ENCODE data around the gene C1orf94. TPM values are rescaled to one million over a fixed set of nuclear protein-coding genes. Genes with fewer than 3 reads are reported as not detected.

Gene C1orf94
- total and polyA plus RNA-seq, 8 donors = not detected

GRCh38 chr1:34164771-34165391 is 11.8 kb upstream of the C1orf94 start, which contains the start of gene CSMD2:
TSS of gene CSMD2 (minus strand) at chr1:34165230. CDS start at chr1:34165097, 133 bp downstream.
- H3K4me1 ChIP-seq = peaks cover 0 to 7% (median 3%) of the 10 kb centered on the region in 3 donors
- peak in 3 of 4 donors; percentile 16 to 38 (median 26) for ATAC-seq
- H3K36me3 ChIP-seq = no peaks in the 10 kb centered on the region
- peaks cover 0 to 11% (median 2%) of the 10 kb centered on the region in 4 donors for H3K27me3 ChIP-seq
- H3K27ac ChIP-seq = peak within 1 kb of the TSS in 1 of 4 donors; percentile 23
- WGBS, 2 donors = 2% methylated on average over 65 to 78 of the region's 78 CpGs
- H3K9me3 ChIP-seq = no peaks in the 10 kb centered on the region
- peak within 1 kb of the TSS; percentile 18 to 50 (median 25) for H3K4me3 ChIP-seq
- TF ChIP-seq CTCF (IDR thresholded peaks at IDR 0.05) = no peak
- no peak for FAIRE-seq
- peak in 4 of 6 donors; percentile 17 to 74 (median 48) for DNase-seq
- intact Hi-C loops (cut with DNase I) = loop anchor here in 1 of 3 donors (10.0 kb wide), 1 partner anchor 530 kb away; no protein-coding TSS in a partner anchor

GRCh38 chr1:34165422-34165921 is 11.2 kb upstream of the C1orf94 start:
- Histone ChIP-seq H3K4me3 (peak overlapping the region in 1 of 4 donors; percentile 50), H3K27me3 (peaks cover 0 to 11% (median 2%) of the 10 kb centered on the region in 4 donors), H3K9me3 (no peaks in the 10 kb centered on the region), H3K27ac (no peak overlapping the region), H3K36me3 (no peaks in the 10 kb centered on the region), H3K4me1 (peaks cover 0 to 7% (median 3%) of the 10 kb centered on the region in 3 donors)
- no peak for TF ChIP-seq CTCF (IDR thresholded peaks at IDR 0.05)
- ATAC-seq (no peak), DNase-seq (no peak), FAIRE-seq (no peak)
- intact Hi-C loops (cut with DNase I) = loop anchor here in 1 of 3 donors (10.0 kb wide), 1 partner anchor 531 kb away; no protein-coding TSS in a partner anchor
- 4% methylated on average over 13 of the region's 13 CpGs for WGBS, 2 donors

GRCh38 chr1:34166191-34166624 is 10.5 kb upstream of the C1orf94 start:
- intact Hi-C loops (cut with DNase I) = loop anchor here in 1 of 3 donors (10.0 kb wide), 1 partner anchor 531 kb away; no protein-coding TSS in a partner anchor
- 6% methylated on average over 26 to 27 of the region's 27 CpGs for WGBS, 2 donors
- Histone ChIP-seq H3K27me3 (peaks cover 0 to 11% (median 2%) of the 10 kb centered on the region in 4 donors), H3K4me1 (peaks cover 0 to 7% (median 3%) of the 10 kb centered on the region in 3 donors), H3K36me3 (no peaks in the 10 kb centered on the region), H3K9me3 (no peaks in the 10 kb centered on the region), H3K27ac (no peak overlapping the region), H3K4me3 (no peak overlapping the region)
- no peak for TF ChIP-seq CTCF (IDR thresholded peaks at IDR 0.05)
- DNase-seq (peak in 1 of 6 donors; percentile 67), FAIRE-seq (no peak), ATAC-seq (no peak)

- Histone ChIP-seq H3K27me3 (peaks cover 0 to 11% (median 2%) of the 10 kb centered on the region in 4 donors), H3K36me3 (no peaks in the 10 kb centered on the region), H3K4me1 (peaks cover 0 to 7% (median 3%) of the 10 kb centered on the region in 3 donors), H3K9me3 (no peaks in the 10 kb centered on the region), H3K27ac (no peak overlapping the region), H3K4me3 (no peak overlapping the region)
- ATAC-seq (no peak), DNase-seq (peak in 1 of 6 donors; percentile 47), FAIRE-seq (no peak)
- WGBS, 2 donors = 3 to 8% methylated on average over 21 to 24 of the region's 24 CpGs
- intact Hi-C loops (cut with DNase I) = loop anchor here in 1 of 3 donors (10.0 kb wide), 1 partner anchor 532 kb away; no protein-coding TSS in a partner anchor
- TF ChIP-seq CTCF (IDR thresholded peaks at IDR 0.05) = no peak
These were observed 9.9 kb upstream of the C1orf94 start for GRCh38 chr1:34166625-34167361.
